Mucosa of descending colon (tissue), 3 donors: ENCODE measurements around the gene SYNDIG1. TPM values are rescaled to one million over a fixed set of nuclear protein-coding genes. Genes with fewer than 3 reads are reported as not detected.

Experiments used
- ATAC-seq: fragments of 200-7000 bp; cut with Tn5 transposase; one replicate; pipeline ENCODE4 v1.9.1; 2020; ENCODE audit warnings: mild to moderate bottlenecking, moderate library complexity
- DNase-seq, 3 donors: peaks; one replicate each; pipeline ENCODE4 v3.0.0-alpha.2; 2020
- H3K36me3 ChIP-seq: fragments of 200-600 bp; one replicate; pipeline ENCODE4 v1.8.0; 2021; ENCODE audit warnings: low read depth, mild to moderate bottlenecking
- H3K4me1 ChIP-seq: fragments of 200-600 bp; one replicate; pipeline ENCODE4 v1.8.0; 2021; ENCODE audit warnings: low read depth, mild to moderate bottlenecking
- H3K4me3 ChIP-seq: fragments of 200-600 bp; one replicate; pipeline ENCODE4 v1.8.0; 2021; ENCODE audit warnings: mild to moderate bottlenecking
- H3K9me3 ChIP-seq: fragments of 200-600 bp; one replicate; pipeline ENCODE4 v1.8.0; 2021; ENCODE audit warnings: mild to moderate bottlenecking
- CTCF ChIP-seq: fragments of 200-600 bp; IDR thresholded peaks from one replicate; pipeline ENCODE4 v1.8.0; 2022; ENCODE audit warnings: antibody characterized with exemption, mild to moderate bottlenecking
- intact Hi-C, 2 donors: fragments of 100-400 bp; cut with DNase I in 1 of 2; cut with micrococcal nuclease in 1 of 2; formaldehyde crosslinking; loops; one replicate each; pipeline versions ENCODE4 v1.11.0 to v1.11.1; 2022; cut with DNase I, micrococcal nuclease
- total RNA-seq, 3 donors: library from RNA; stranded (reverse); fragmentation: NEBNext Ultra II Directional in 2 of 3; extraction: Animal tissue kit (Norgen Biotek cat#: 25700) in 2 of 3; gene quantifications; one replicate each; pipeline versions ENCODE4 v1.2.1 to v1.2.4, GENCODE V29; 2021 to 2023
- donor health status: DM: no; HTN: no; CAD: no; lungs with moderate emphysema.
- donor health status: DM: no; HTN: no; CAD: no.
- donor health status: DM: no; HTN: yes; CAD: no.

Gene SYNDIG1
- total RNA-seq, 3 donors from 2014 or later: 0.12 to 0.46 (median 0.35) TPM

GRCh38 chr20:24580006-24580405 is 110.6 kb downstream of the SYNDIG1 start:
- Histone ChIP-seq H3K4me3 (no peak overlapping the region), H3K9me3 (no peaks in the 10 kb centered on the region), H3K4me1 (no peaks in the 10 kb centered on the region), H3K36me3 (no peaks in the 10 kb centered on the region)
- TF ChIP-seq CTCF: no peak
- intact Hi-C loops: no loop called here
- DNase-seq: no peak
- no peak for ATAC-seq

GRCh38 chr20:24580855-24581254 is 111.4 kb downstream of the SYNDIG1 start:
- TF ChIP-seq CTCF: no peak
- H3K4me3 ChIP-seq: no peak overlapping the region
- no peaks in the 10 kb centered on the region for H3K36me3 ChIP-seq
- no peak for DNase-seq
- H3K9me3 ChIP-seq: no peaks in the 10 kb centered on the region
- no peaks in the 10 kb centered on the region for H3K4me1 ChIP-seq
- ATAC-seq: no peak
- intact Hi-C loops: no loop called here

- H3K36me3 ChIP-seq: no peaks in the 10 kb centered on the region
- no peak for DNase-seq
- TF ChIP-seq CTCF: no peak
- H3K4me1 ChIP-seq: no peaks in the 10 kb centered on the region
- intact Hi-C loops: no loop called here
- no peak overlapping the region for H3K4me3 ChIP-seq
- no peak for ATAC-seq
- H3K9me3 ChIP-seq: no peaks in the 10 kb centered on the region
Measured at GRCh38 chr20:24581443-24582170, 112.2 kb downstream of the SYNDIG1 start.

GRCh38 chr20:24582373-24583168 is 113.1 kb downstream of the SYNDIG1 start:
- Histone ChIP-seq H3K4me1 (no peaks in the 10 kb centered on the region), H3K4me3 (no peak overlapping the region), H3K36me3 (no peaks in the 10 kb centered on the region), H3K9me3 (no peaks in the 10 kb centered on the region)
- ATAC-seq (no peak), DNase-seq (no peak)
- TF ChIP-seq CTCF: no peak
- intact Hi-C loops: no loop called here

GRCh38 chr20:24583169-24583792 is 113.9 kb downstream of the SYNDIG1 start:
- H3K4me3 ChIP-seq: no peak overlapping the region
- intact Hi-C loops: no loop called here
- no peaks in the 10 kb centered on the region for H3K4me1 ChIP-seq
- ATAC-seq: no peak
- TF ChIP-seq CTCF: no peak
- DNase-seq: no peak
- H3K36me3 ChIP-seq: no peaks in the 10 kb centered on the region
- H3K9me3 ChIP-seq: no peaks in the 10 kb centered on the region
